ENCODE results near the gene CHST9.

Gene CHST9

DNA sequence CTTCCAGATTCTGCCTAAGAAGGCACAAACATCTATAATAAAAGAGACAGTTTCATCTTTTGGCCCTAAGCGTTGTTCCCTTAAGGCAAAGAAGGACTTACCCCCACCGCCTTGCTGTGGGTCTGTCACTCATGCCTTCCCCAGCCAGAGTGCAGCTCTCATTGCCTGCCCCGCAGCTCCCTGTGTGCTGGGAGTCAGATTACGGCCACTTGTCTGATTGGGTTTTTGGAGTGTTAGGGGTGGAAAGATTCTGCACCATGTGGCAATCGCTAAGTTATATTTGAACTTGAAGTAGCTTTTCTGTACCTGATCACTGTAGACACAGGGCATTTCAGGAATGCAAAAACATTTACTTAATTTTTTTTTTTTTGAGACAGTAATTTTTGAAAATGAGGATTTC lies 319.6 kb downstream of the CHST9 start, which contains the start of gene AQP4:
TSS of gene AQP4 (minus strand) at position 151 of the 400 bp plus-strand sequence. CDS start at position 133, 18 bp downstream.
- ATAC-seq, result no peak
- H3K4me3 Mint-ChIP-seq, result no peak within 1 kb of the TSS
- peaks cover 0 to 10% of the 10 kb centered on the region in 2 donors for H3K9me3 Mint-ChIP-seq
- no peak for DNase-seq
- H3K27me3 Mint-ChIP-seq, result peaks cover 49% of the 10 kb centered on the region
- no peaks in the 10 kb centered on the region for H3K4me1 Mint-ChIP-seq
- H3K27ac Mint-ChIP-seq, result no peak within 1 kb of the TSS

- Mint-ChIP-seq H3K27me3 (peaks cover 49% of the 10 kb centered on the region), H3K9me3 (peaks cover 0 to 10% of the 10 kb centered on the region in 2 donors), H3K4me1 (no peaks in the 10 kb centered on the region), H3K4me3 (no peak overlapping the region), H3K27ac (no peak overlapping the region)
- ATAC-seq (no peak), DNase-seq (no peak)
Observed at GRCh38 chr18:26864658-26865057, 320.4 kb downstream of the CHST9 start.

DNA sequence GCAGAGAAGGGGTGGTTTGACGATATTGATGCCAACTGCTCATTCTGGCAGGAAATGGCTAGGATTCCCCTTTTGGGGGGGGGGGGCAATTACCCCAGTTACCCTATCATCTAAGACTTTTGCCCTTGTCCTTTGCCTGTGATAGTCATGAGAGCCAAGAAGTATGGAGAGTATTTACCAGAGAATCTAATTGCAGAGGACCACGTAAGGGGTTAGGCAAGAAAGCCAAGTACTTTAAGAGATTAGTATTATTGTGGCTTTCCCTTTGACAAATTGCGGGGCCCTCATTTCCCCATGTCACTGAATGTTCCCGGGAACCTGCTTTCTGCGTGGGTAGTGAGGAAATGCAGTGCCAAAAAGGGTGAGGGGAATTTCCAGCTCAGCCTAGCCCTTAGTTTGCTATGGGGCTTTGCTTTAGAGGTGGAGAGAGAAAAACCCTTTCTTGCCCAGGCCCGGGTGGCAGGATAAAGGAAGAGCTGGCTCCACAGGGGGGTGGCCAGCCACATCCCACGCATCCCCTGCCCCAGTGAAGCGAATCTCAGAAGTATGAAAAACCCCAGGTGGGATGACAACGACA lies 321.1 kb downstream of the CHST9 start:
- Mint-ChIP-seq H3K9me3 (peaks cover 0 to 10% of the 10 kb centered on the region in 2 donors), H3K4me3 (no peak overlapping the region), H3K27ac (peak overlapping the region in 1 of 2 donors; percentile 65), H3K4me1 (no peaks in the 10 kb centered on the region), H3K27me3 (peaks cover 49% of the 10 kb centered on the region)
- ATAC-seq (no peak), DNase-seq (no peak)

DNA sequence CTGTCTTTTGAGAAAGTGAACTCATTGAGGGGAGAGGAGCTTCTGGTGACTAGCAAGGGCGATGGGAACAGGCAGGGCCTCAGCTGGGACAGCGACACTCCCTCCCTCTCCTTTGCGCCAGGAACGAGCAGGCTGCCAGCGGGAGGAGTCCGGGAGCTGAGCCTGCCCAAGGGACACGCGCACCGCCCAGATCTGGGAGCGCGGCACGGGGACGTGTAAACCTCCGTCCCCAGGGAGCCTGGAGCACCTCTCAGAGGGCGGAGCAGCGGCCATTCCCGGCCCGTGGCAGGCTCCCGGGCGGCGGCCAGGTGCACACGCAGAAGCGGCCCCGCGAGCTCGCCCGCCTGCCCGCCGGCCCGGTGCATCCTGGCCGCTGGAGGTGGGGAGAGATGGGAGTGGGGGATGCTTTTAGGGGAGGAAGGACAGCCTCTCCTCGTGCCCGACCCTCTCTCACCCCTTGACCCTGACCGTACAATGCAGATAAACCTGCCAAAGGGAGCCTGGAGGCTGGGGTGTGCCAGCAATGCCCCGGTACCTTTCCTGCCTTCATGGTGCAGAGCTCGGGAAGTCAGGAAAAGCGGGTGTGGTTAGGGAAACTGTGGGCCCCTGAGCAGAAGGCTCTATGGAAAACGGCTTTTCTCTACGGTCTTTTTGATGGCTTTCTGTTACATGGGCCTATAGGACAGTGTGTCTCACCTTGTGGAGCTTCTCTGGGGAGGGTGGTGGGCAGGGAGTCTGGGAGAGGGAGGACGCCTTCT lies 321.8 kb downstream of the CHST9 start:
- H3K4me1 Mint-ChIP-seq, result no peaks in the 10 kb centered on the region
- H3K27ac Mint-ChIP-seq, result no peak overlapping the region
- DNase-seq (no peak), ATAC-seq (peak; percentile 23)
- peaks cover 0 to 10% of the 10 kb centered on the region in 2 donors for H3K9me3 Mint-ChIP-seq
- H3K27me3 Mint-ChIP-seq, result peaks cover 49% of the 10 kb centered on the region
- no peak overlapping the region for H3K4me3 Mint-ChIP-seq

DNA sequence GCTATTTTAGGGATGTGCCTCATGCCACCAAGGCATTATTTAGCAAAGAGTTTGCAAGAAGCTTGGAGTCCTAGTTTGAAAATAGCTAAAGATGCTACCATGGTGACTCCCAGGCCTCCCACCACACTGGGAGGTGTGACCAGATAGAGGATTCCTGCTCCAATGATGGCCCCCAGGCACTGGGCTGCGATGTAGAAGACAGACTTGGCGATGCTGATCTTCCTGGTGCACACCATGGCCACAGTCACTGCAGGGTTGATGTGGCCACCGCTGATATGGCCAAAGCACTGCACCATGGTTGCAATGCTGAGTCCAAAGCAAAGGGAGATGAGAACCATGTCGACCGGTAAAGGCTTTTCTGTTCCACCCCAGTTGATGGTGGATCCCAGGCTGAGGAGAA lies 323.0 kb downstream of the CHST9 start:
- Mint-ChIP-seq H3K27me3 (peaks cover 49% of the 10 kb centered on the region), H3K4me1 (no peaks in the 10 kb centered on the region), H3K4me3 (no peak overlapping the region), H3K9me3 (peaks cover 0 to 10% of the 10 kb centered on the region in 2 donors), H3K27ac (no peak overlapping the region)
- ATAC-seq, result no peak
- DNase-seq, result no peak
